HG02870 (cell line): ENCODE results near the gene XIAP.
"Not testable (repeated sequence)": the region's sequence is repeated elsewhere in the genome, so short reads cannot be mapped to it uniquely, and the experiment has no call there.

Experiments
- ATAC-seq: cut with Tn5 transposase; IDR thresholded peaks from one replicate; pipeline ENCODE4 v1.9.1; 2021; ENCODE audit warnings: mild to moderate bottlenecking, moderate library complexity; ENCODE audit not compliant: unreplicated experiment

Gene XIAP

DNA sequence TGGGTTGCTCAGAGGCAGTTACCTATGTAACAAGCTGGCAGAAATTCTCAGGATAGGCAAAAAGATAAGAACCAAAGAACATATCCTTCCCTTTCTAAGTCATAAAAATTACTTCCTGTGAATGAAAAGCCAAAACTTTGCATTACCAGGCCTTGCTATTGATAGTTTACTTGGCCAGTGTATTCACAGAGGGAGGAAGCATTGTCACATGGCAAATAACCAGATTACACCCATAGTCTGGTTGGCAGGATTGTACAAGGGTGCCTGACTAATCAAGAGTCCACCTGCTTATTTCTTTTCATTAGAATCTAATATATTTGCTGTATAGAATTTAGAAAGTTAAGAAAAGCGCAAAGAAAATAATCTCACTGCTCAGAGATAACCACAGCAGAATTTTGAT is 14.1 kb downstream of the XIAP start:
- ATAC-seq = no peak

GRCh38 chrX:123876177-123876576 is 16.3 kb downstream of the XIAP start:
- ATAC-seq = no peak

GRCh38 chrX:123876844-123877243 is 17.0 kb downstream of the XIAP start:
- no peak for ATAC-seq

- ATAC-seq = peak; percentile 83
Measured at GRCh38 chrX:123878252-123878721, 18.4 kb downstream of the XIAP start.

DNA sequence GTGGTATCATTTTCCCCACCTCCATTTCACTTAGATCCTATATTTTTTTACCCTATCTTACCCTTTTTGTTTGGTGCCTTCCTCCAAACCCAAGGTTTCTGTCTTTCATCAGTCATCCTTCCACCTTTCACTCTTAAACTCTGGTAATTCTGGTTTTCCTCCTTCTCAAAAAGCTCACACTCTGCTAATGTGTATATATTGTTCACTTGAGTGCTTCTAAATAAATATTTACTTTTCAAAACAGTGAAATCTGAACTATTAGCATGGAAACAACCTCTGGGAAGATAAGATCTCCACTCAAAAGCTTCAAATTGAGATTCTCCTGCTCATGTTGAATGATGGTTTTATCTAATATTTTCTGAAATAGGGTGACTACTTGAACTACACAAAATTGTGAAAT is 21.5 kb downstream of the XIAP start:
- no peak for ATAC-seq

- no peak for ATAC-seq
Measured at GRCh38 chrX:123882391-123882790, 22.5 kb downstream of the XIAP start.

DNA sequence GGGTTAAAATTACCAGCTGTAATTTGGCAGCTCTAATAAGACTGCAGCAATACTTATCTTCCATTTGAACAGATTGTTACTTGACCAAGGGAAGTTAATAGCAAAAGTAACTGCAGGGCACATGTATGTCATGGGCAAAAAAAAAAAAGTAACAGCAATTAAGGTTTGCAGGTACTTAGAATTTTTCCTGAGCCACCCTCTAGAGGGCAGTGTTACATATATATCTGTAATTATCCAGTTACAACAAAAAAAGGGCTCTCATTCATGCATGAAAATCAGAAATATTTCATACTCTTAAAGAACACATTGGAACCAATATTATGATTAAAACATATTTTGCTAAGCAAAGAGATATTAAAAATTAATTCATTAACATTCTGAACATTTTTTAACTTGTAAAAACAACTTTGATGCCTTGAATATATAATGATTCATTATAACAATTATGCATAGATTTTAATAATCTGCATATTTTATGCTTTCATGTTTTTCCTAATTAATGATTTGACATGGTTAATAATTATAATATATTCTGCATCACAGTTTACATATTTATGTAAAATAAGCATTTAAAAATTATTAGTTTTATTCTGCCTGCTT is 25.1 kb downstream of the XIAP start:
- no peak for ATAC-seq

- no peak for ATAC-seq
Measured at GRCh38 chrX:123899701-123900100, 39.8 kb downstream of the XIAP start.

DNA sequence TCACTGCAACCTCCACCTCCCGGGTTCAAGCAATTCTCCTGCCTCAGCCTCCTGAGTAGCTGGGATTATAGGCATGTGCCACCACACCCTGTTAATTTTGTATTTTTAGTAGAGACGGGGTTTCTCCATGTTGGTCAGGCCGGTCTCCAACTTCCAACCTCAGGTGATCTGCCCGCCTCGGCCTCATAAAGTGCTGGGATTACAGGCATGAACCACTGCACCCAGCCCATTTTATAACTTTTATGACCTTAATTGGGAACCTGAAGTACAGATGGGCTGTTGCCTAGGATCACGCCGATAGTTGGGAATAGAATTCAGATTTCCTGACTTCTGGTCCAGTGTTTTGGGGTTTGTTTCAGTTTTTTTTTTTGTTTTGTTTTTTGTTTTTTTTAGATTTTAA is 43.4 kb downstream of the XIAP start:
- ATAC-seq = not testable (repeated sequence)

DNA sequence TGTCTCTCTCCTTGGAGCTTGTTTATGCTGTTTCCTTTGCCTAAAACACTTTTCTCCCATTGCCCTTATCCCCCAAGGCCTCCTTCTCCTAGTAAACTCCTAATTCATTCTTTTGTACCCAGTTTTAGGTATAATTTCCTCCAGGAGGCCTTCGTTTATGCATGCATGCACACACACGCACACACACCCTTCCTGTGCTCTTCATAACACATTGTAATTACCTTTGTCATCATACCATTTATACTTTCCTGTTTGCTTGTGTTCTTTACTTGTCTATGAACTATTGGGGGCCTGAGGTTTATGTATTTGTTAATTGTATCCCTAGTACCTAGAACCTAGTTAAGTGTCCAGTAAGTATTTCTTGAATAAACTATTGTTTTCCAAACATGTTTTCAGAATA is 45.5 kb downstream of the XIAP start:
- no peak for ATAC-seq

GRCh38 chrX:123906557-123907316 is 46.9 kb downstream of the XIAP start:
- no peak for ATAC-seq

- no peak for ATAC-seq
Measured at GRCh38 chrX:123909523-123909922, 49.7 kb downstream of the XIAP start.

- ATAC-seq = no peak
Measured at GRCh38 chrX:123917069-123917468, 57.2 kb downstream of the XIAP start.

DNA sequence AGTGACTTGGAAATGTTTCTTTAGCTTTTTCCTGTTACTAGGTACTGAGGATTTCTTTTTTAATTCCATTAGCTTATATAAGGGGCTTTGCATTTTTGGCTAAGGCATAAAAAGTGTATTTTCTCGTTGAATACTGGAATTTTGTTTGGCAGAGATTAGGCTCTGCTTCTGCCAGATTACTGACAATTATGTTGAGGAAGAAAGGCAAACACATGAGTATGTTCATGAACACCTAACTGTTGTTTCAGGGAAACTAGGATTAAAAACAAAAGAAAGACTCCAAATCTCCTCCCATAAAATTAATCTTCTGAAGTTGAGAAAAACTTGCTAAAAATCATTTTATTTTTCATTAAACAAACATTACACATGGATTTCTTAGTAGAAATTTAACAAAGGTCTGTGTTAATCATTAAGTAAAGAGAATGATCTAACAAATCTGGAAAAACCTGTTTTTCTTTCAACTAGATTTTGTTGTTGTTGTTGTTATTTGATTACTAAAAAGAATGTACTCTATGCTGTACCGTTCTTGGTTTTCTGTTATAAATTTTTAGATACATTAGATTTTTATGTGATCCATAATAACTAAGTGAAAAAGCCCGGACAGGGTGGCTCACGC is 58.4 kb downstream of the XIAP start:
- no peak for ATAC-seq

DNA sequence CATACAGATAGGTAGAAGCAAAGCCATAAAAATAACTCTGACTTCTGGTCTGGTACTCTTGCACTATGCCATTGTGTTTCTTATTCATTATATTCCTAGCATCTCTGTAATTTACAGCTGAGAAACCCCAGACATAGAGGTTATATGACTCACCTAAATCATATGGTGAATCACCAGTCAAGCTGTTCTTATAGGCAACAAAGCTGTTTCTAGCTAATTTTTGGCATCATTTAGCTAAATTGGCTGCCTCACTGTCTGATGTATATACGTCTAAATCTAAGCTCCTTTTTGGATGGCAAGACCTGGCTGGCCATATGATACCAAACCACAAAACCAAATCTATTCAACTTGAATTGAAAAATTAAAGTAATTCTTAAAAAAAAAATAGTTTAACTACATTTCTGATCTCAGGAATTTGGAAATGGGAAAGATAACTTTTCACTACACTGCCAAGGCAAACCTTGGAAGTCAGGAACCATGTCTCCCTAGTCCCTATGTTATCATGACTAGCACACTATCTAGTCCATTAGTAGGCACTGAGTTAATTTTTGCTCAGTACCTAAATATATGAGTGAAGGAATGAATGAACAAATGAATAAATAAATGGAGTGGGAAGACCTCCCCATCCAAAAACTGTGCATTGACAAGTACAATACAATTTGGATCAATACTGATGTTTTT is 60.4 kb downstream of the XIAP start:
- no peak for ATAC-seq

DNA sequence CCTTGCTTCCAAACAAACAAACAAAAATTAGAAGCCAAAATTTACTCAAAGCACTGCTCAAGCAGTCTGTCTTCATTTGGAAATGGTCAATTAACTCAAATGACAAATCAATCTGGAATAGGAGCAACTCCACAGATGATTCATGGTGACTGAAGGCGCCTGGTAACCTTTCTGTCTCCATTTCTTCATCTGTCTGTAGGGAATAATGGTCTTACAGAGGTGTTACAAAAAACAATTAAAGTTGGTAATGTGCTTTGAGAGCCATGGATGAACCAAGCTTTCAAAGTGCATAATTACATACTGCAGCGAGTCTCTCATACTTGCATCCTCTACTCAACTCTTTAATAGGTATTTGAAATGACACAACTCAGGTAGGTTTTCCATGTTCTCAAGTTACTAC is 63.4 kb downstream of the XIAP start:
- ATAC-seq = no peak

DNA sequence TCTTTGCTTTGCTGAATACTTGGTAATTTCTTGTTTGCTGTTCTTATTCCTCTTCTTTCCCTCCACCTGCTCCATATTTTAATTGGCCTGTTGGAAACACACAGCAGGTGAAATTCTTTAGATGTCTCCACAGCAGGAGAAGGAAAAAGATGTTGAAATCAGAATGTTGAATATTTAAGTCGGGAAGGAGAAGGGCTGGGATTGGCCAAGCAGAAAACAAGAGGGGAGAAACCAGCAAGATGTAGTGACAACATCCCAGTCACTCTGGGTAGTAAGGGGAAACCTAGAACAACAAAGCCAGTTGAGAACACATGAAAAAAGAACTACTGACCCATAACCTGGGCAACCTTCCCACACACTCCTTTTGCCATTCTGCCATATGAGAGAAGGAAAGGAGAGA is 64.3 kb downstream of the XIAP start:
- ATAC-seq = no peak

DNA sequence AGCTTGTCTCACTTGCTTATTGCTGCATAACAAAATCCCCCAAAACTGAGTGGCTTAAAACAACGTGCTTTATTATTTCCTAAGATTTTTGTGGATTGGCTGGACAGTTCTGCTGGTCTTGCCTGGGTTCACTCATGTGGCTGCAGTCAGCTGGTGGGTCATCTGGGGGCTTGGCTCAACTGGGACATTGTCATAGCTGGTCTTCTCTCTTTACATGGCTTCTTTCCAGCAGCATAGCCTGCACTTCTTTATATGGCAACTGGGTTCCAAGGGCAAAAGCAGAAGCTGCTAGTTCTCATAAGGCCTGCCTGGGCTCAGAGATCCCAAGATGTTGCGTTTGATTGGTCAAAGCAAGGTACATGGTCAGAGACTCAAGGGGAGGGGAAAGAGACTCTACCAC is 68.0 kb downstream of the XIAP start:
- no peak for ATAC-seq

- ATAC-seq = not testable (repeated sequence)
Measured at GRCh38 chrX:123932055-123932454, 72.2 kb downstream of the XIAP start.

- no peak for ATAC-seq
Measured at GRCh38 chrX:123943074-123943473, 83.2 kb downstream of the XIAP start.

GRCh38 chrX:123943488-123943887 is 83.6 kb downstream of the XIAP start:
- ATAC-seq = no peak

DNA sequence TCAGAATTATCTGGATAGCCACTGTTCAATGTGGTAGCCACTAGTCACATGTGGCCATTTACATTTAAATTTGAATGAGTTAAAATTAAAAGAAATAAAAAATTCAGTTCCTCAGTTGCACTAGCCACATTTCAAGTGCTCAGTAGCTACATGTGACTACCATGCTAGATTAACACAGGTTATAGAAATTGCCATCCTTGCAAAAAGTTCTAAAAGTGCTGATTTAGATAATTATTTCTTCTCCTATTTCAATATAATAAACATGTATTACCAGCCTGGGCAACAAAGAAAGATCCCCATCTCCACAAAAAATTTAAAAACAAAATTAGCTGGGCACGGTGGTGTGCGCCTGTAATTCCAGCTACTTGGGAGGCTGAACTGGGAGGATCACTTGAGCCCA is 90.0 kb downstream of the XIAP start:
- ATAC-seq = no peak
